Measurements from ENCODE around the gene APEH.

APEH gene

GRCh38 chr3:49699281-49699979 lies 25.3 kb downstream of the APEH start:
- no peak for TF ChIP-seq Cebpa-rat (IDR thresholded peaks at IDR 0.05)
- peak overlapping the region; percentile 11 to 73 (median 55); a peak in 18 of 22 replicates for H3K9ac ChIP-seq
- H3K9me3 ChIP-seq (replicated peaks in 1 of 11) = no peaks in the 10 kb centered on the region
- peak overlapping the region in 8 of 11 experiments; percentile 23 to 78 (median 64); a peak in 15 of 22 replicates for H3K27ac ChIP-seq
- peaks cover 0 to 80% (median 8%) of the 10 kb centered on the region in 11 experiments; a peak in 10 of 22 replicates for H4K20me1 ChIP-seq
- peak overlapping the region in 9 of 11 experiments; percentile 15 to 88 (median 74); a peak in 17 of 22 replicates for H3K4me2 ChIP-seq
- no peak overlapping the region for H3K4me3 ChIP-seq
- peaks cover 30 to 86% (median 66%) of the 10 kb centered on the region in 11 experiments for H3K36me3 ChIP-seq
- H3K27me3 ChIP-seq = no peaks in the 10 kb centered on the region
- H3K4me1 ChIP-seq = peaks cover 0 to 27% (median 23%) of the 10 kb centered on the region in 10 experiments; a peak in 16 of 20 replicates

DNA sequence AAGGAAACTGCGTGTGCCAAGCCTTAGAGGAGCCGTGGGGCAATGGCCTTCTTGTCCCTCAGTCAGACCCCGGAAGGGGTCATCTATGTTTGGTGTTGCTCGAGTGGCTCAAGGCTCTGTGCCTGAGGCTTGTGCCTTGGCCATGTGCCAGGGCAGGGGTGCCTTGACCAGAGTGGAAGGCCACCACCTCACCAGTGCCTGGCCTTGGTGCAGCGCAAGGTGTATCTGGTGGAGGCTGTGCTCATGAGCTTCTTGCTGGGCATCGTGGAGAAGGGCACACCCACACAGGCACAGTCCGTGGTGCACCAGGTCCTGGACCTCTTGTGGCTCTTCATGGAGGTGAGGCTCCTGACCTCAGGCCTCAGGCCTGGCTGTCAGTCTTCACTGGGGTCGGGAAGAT lies 25.9 kb downstream of the APEH start:
- H4K20me1 ChIP-seq = peaks cover 0 to 80% (median 8%) of the 10 kb centered on the region in 11 experiments; a peak in 8 of 22 replicates
- no peak overlapping the region for H3K4me3 ChIP-seq
- no peak for TF ChIP-seq Cebpa-rat (IDR thresholded peaks at IDR 0.05)
- peak overlapping the region in 6 of 11 experiments; percentile 73 to 88 (median 76); a peak in 9 of 22 replicates for H3K4me2 ChIP-seq
- no peaks in the 10 kb centered on the region for H3K27me3 ChIP-seq
- peak overlapping the region in 4 of 11 experiments; percentile 62 to 73 (median 66); a peak in 6 of 22 replicates for H3K9ac ChIP-seq
- peaks cover 0 to 27% (median 23%) of the 10 kb centered on the region in 10 experiments; a peak in 16 of 20 replicates for H3K4me1 ChIP-seq
- peaks cover 35 to 86% (median 72%) of the 10 kb centered on the region in 11 experiments for H3K36me3 ChIP-seq
- peak overlapping the region in 5 of 11 experiments; percentile 62 to 78 (median 70); a peak in 9 of 22 replicates for H3K27ac ChIP-seq
- H3K9me3 ChIP-seq (replicated peaks in 1 of 11) = no peaks in the 10 kb centered on the region

DNA sequence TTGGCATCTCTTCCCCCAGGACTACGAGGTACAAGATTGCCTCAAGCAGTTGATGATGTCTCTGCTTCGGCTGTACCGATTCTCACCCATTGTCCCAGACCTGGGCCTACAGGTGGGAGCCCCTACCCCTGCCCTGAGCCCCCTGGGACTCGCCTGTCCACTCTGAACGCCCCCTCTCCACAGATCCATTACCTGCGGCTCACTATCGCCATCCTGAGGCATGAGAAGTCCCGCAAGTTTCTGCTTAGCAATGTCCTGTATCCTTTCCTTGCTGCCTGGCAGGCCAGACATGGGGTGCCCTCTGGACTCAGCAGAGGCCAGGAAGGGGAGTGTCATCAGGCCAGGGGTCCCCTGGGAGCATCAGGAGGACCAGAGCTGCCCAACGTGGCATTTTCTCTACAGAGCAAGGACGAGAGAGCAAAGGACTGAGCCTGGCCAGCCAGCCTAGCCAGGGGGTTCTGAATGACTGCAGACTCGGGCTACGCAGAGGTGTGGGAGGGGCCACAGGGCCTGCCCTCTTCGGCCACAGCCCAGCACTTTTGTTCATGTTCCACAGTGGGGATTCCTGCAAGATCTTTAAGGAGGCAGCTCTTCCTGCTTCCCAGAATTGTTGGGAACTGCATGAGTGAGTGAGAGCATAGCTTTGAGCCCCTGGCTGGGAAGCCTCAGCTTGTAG lies 26.4 kb downstream of the APEH start:
- Histone ChIP-seq H3K4me3 (no peak overlapping the region), H3K4me2 (no peak overlapping the region), H3K27ac (peak overlapping the region in 4 of 11 experiments; percentile 65 to 78 (median 74); a peak in 7 of 22 replicates), H3K4me1 (peaks cover 0 to 27% (median 23%) of the 10 kb centered on the region in 10 experiments; a peak in 16 of 20 replicates), H4K20me1 (peaks cover 0 to 83% (median 8%) of the 10 kb centered on the region in 11 experiments; a peak in 8 of 22 replicates), H3K36me3 (peaks cover 41 to 91% (median 78%) of the 10 kb centered on the region in 11 experiments), H3K27me3 (no peaks in the 10 kb centered on the region), H3K9me3 (replicated peaks in 1 of 11) (no peaks in the 10 kb centered on the region), H3K9ac (peak overlapping the region in 2 of 11 experiments; percentile 62 to 73; a peak in 4 of 22 replicates)
- TF ChIP-seq Cebpa-rat (IDR thresholded peaks at IDR 0.05) = no peak

DNA sequence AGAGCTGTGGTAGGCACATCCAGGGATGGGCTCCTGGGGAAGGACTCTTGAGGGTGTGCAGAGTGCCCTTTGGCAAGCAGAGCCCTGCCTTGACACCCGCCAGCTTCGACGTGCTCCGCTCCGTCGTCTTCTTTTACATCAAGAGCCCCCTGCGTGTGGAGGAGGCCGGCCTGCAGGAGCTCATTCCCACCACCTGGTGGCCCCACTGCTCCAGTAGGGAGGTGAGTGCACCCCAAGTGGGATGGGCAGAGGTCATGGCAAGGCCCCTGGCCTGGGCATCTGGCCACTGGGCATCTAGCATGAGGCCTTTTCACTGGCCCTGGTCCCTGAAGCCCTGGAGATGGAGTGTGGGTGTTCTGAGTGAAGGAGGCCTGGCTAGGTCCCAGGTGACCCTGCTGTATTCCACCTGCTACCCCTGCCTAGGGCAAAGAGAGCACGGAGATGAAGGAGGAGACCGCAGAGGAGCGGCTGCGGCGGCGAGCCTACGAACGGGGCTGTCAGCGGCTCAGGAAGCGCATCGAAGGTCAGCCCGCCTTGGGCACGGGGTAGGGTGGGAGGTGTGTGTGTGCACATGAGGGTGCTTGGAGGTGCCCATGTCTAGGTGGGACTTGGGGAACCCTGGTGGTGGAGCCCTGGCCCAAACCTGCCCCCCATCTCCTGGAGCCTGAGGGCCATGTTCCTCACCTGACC lies 27.4 kb downstream of the APEH start:
- no peaks in the 10 kb centered on the region for H3K27me3 ChIP-seq
- no peaks in the 10 kb centered on the region for H3K9me3 ChIP-seq (replicated peaks in 1 of 11)
- peaks cover 0 to 93% (median 8%) of the 10 kb centered on the region in 11 experiments; a peak in 8 of 22 replicates for H4K20me1 ChIP-seq
- H3K4me2 ChIP-seq = no peak overlapping the region
- no peak overlapping the region for H3K4me3 ChIP-seq
- peaks cover 50 to 99% (median 87%) of the 10 kb centered on the region in 11 experiments for H3K36me3 ChIP-seq
- peaks cover 0 to 27% (median 23%) of the 10 kb centered on the region in 10 experiments; a peak in 16 of 20 replicates for H3K4me1 ChIP-seq
- H3K27ac ChIP-seq = peak overlapping the region in 2 of 11 experiments; percentile 17 to 78; a peak in 1 of 22 replicates
- peak overlapping the region in 2 of 11 experiments; percentile 3 to 44; a peak in 1 of 22 replicates for H3K9ac ChIP-seq
- TF ChIP-seq Cebpa-rat (IDR thresholded peaks at IDR 0.05) = no peak

DNA sequence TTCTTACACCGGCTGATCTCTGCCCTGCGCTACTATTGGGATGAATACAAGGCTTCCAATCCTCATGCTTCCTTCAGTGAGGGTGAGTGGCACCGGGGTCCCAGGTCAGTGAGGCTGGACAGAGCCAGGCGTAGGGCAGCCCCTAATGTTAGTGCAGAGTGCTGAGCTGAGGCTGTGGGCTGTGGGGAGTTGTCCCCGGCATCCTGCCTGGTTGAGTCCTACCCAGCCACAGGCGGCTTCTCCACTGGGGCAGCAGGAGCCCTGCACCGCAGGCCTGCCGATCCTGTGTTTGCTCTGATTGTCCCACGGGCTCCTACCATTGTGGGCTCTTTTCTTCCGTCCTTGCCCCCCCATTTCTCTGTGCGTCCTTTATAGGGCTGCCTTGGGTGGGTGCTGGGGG lies 28.5 kb downstream of the APEH start:
- Histone ChIP-seq H3K9ac (no peak overlapping the region), H3K27ac (no peak overlapping the region), H3K4me2 (no peak overlapping the region), H3K36me3 (peaks cover 48 to 92% (median 83%) of the 10 kb centered on the region in 11 experiments), H3K4me1 (peaks cover 5 to 33% (median 30%) of the 10 kb centered on the region in 10 experiments), H3K9me3 (replicated peaks in 1 of 11) (no peaks in the 10 kb centered on the region), H4K20me1 (peaks cover 0 to 87% (median 8%) of the 10 kb centered on the region in 11 experiments; a peak in 8 of 22 replicates), H3K4me3 (no peak overlapping the region), H3K27me3 (no peaks in the 10 kb centered on the region)
- no peak for TF ChIP-seq Cebpa-rat (IDR thresholded peaks at IDR 0.05)

- Histone ChIP-seq H3K4me1 (peaks cover 7 to 33% (median 29%) of the 10 kb centered on the region in 10 experiments), H3K4me2 (no peak overlapping the region; a peak in 1 of 22 replicates), H4K20me1 (peaks cover 0 to 78% (median 8%) of the 10 kb centered on the region in 11 experiments; a peak in 8 of 22 replicates), H3K27me3 (no peaks in the 10 kb centered on the region), H3K4me3 (no peak overlapping the region), H3K27ac (peak overlapping the region in 1 of 11 experiments; percentile 17; a peak in 3 of 22 replicates), H3K9me3 (replicated peaks in 1 of 11) (no peaks in the 10 kb centered on the region), H3K9ac (peak overlapping the region in 2 of 11 experiments; percentile 23 to 39; a peak in 1 of 22 replicates), H3K36me3 (peaks cover 43 to 89% (median 77%) of the 10 kb centered on the region in 11 experiments)
- TF ChIP-seq Cebpa-rat (IDR thresholded peaks at IDR 0.05) = no peak
Observed at GRCh38 chr3:49703443-49703927, 29.3 kb downstream of the APEH start.

DNA sequence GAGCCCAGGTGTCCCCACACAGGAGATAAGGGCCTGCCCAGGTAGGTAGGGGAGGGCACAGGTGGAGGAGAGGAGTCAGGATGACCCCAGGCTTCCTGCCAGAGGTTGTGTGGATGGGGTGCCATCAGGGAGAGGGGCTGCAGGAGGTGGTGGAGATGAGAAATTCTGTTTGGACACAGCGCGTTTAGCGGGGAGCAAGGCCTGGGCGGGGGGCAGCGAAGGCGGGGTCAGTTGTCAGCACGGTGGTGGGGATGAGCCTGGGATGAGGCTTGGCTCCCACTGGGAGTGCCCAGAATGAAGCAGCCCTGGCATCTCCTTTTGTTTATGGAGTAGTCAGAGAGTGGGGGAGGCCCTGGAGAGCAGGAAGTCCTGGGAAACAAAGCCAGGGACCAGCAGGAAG lies 29.8 kb downstream of the APEH start:
- H3K27me3 ChIP-seq = no peaks in the 10 kb centered on the region
- H3K36me3 ChIP-seq = peaks cover 43 to 86% (median 72%) of the 10 kb centered on the region in 11 experiments
- H3K4me3 ChIP-seq = no peak overlapping the region
- no peak overlapping the region; a peak in 1 of 22 replicates for H3K4me2 ChIP-seq
- peak overlapping the region in 1 of 11 experiments; percentile 17; a peak in 3 of 22 replicates for H3K27ac ChIP-seq
- peaks cover 0 to 74% (median 7%) of the 10 kb centered on the region in 11 experiments; a peak in 8 of 22 replicates for H4K20me1 ChIP-seq
- H3K9ac ChIP-seq = peak overlapping the region in 1 of 11 experiments; percentile 39; a peak in 1 of 22 replicates
- TF ChIP-seq Cebpa-rat (IDR thresholded peaks at IDR 0.05) = no peak
- peaks cover 7 to 29% (median 25%) of the 10 kb centered on the region in 10 experiments for H3K4me1 ChIP-seq
- no peaks in the 10 kb centered on the region for H3K9me3 ChIP-seq (replicated peaks in 1 of 11)

DNA sequence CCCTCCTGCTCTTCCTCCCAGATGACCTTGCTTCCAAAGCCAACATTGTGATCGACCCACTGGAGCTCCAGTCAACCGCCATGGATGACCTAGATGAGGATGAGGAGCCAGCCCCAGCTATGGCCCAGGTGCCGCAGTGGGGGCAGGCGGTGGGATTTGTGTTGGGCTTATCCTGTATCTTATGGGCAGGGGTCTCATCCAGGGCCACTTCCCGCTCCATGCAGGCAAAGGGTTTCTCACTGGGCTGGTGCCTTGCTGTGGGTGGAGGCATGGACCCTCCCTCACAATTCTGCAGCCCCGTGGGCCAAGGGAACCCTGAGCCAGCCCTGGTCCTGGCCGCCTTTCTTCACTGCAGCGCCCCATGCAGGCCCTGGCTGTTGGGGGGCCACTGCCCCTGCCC lies 30.5 kb downstream of the APEH start:
- no peak overlapping the region for H3K27ac ChIP-seq
- TF ChIP-seq Cebpa-rat (IDR thresholded peaks at IDR 0.05) = no peak
- H3K4me3 ChIP-seq = no peak overlapping the region
- H3K9me3 ChIP-seq (replicated peaks in 1 of 11) = no peaks in the 10 kb centered on the region
- no peak overlapping the region for H3K9ac ChIP-seq
- H4K20me1 ChIP-seq = peaks cover 0 to 67% (median under 1%) of the 10 kb centered on the region in 11 experiments; a peak in 8 of 22 replicates
- peaks cover 7 to 22% (median 18%) of the 10 kb centered on the region in 10 experiments for H3K4me1 ChIP-seq
- H3K36me3 ChIP-seq = peaks cover 45 to 79% (median 68%) of the 10 kb centered on the region in 11 experiments
- no peaks in the 10 kb centered on the region for H3K27me3 ChIP-seq
- H3K4me2 ChIP-seq = no peak overlapping the region
